Spleen (tissue), 11 donors: ENCODE data around the gene RPS10. TPM values are rescaled to one million over a fixed set of nuclear protein-coding genes. Genes with fewer than 3 reads are reported as not detected.
"Not testable (repeated sequence)": the region's sequence is repeated elsewhere in the genome, so short reads cannot be mapped to it uniquely, and the experiment has no call there.

ENCODE experiments used
- DNase-seq: peaks from one replicate; pipeline ENCODE4 v3.0.0-alpha.2; 2020
- H3K27ac ChIP-seq, 8 donors: fragments of 200-600 bp; sonication (generic) in 7 of 8; 1 replicate in 4 of 8; 2 replicates in 4 of 8; pipeline versions ENCODE4 v1.5.0 to v1.8.0; 2016 to 2021; ENCODE audit warnings: inconsistent platforms in 4 of 8, mild to moderate bottlenecking in 4 of 8, moderate library complexity in 1 of 8
- H3K27me3 ChIP-seq, 7 donors: fragments of 200-600 bp; sonication (generic) in 6 of 7; replicated peaks in 1 of 7; 1 replicate in 4 of 7; 2 replicates in 3 of 7; pipeline versions ENCODE4 v1.5.0 to v1.8.0; 2016 to 2021; ENCODE audit warnings: inconsistent platforms in 3 of 7, mild to moderate bottlenecking in 1 of 7
- H3K36me3 ChIP-seq, 6 donors: fragments of 200-600 bp; sonication (generic) in 5 of 6; 1 replicate in 4 of 6; 2 replicates in 2 of 6; pipeline versions ENCODE4 v1.5.0 to v1.8.0; 2016 to 2021; ENCODE audit warnings: inconsistent platforms in 2 of 6
- H3K4me1 ChIP-seq, 6 donors: fragments of 200-600 bp; sonication (generic) in 5 of 6; 1 replicate in 3 of 6; 2 replicates in 3 of 6; pipeline versions ENCODE4 v1.5.0 to v1.8.0; 2016 to 2021; ENCODE audit warnings: inconsistent platforms in 3 of 6
- H3K4me3 ChIP-seq, 8 donors: fragments of 200-600 bp; sonication (generic) in 7 of 8; 1 replicate in 4 of 8; 2 replicates in 4 of 8; pipeline versions ENCODE4 v1.5.0 to v1.8.0; 2016 to 2021; ENCODE audit warnings: inconsistent platforms in 4 of 8, mild to moderate bottlenecking in 4 of 8, moderate library complexity in 2 of 8
- H3K9me3 ChIP-seq, 8 donors: fragments of 200-600 bp; sonication (generic) in 7 of 8; 1 replicate in 4 of 8; 2 replicates in 4 of 8; pipeline versions ENCODE4 v1.5.0 to v1.8.0; 2016 to 2021; ENCODE audit warnings: inconsistent platforms in 4 of 8
- POLR2A ChIP-seq, 3 donors: fragments of 450-650 bp; IDR thresholded peaks; one replicate each; pipeline ENCODE4 v1.5.1; 2017; ENCODE audit warnings: antibody characterized with exemption in 3 of 3, mild to moderate bottlenecking in 1 of 3
- POLR2AphosphoS5 ChIP-seq, 3 donors: sonication (generic); formaldehyde crosslinking; IDR thresholded peaks; one replicate each; pipeline ENCODE4 v1.5.1; 2017; ENCODE audit warnings: antibody characterized with exemption in 3 of 3
- WGBS, 5 donors: extraction: QIAGEN DNeasy Blood & Tissue Kit in 3 of 5; methylation state at CpG; one replicate each; pipeline versions ENCODE4 v1.1.5 to v1.1.7; 2013 to 2018; 5-methylcytosine and 5-hydroxymethylcytosine counted together
- intact Hi-C: fragments of 100-400 bp; cut with DNase I; formaldehyde crosslinking; loops from one replicate; pipeline ENCODE4 v1.15.0; 2023; ENCODE audit warnings: low total_unique reads
- polyA plus RNA-seq, 3 donors: library from polyadenylated mRNA; stranded (reverse); fragments of 200-250 nt; gene quantifications; one replicate each; pipeline ENCODE4 v1.2.1, GENCODE V29; 2013
- total RNA-seq, 7 donors: library from RNA; depleted of rRNA in 3 of 7; stranded (reverse); fragments of >200 nt in 3 of 7; fragmentation: NEBNext Ultra II Directional in 4 of 7; extraction: Animal tissue kit (Norgen Biotek cat#: 25700) in 4 of 7; gene quantifications; one replicate each; pipeline versions ENCODE4 v1.1.0 to v1.2.1, GENCODE V29; 2016 to 2021
- TF ChIP-seq, protein P1 (sequence below), 11 experiments: fragments of 200-600 bp in 7 of 11; fragments of 450-650 bp in 4 of 11; sonication (generic) in 4 of 11; IDR thresholded peaks in 8 of 11; conservative IDR thresholded peaks in 3 of 11; 1 replicate in 7 of 11; 2 replicates in 4 of 11; pipeline versions ENCODE4 v1.4.0 to v1.8.0; 2016 to 2021; ENCODE audit warnings: antibody characterized with exemption in 11 of 11, inconsistent platforms in 4 of 11, mild to moderate bottlenecking in 1 of 11
- donor health status: healthy with polysubstance abuse.
- donor health status: DM: no; HTN: no; CAD: no; lungs with moderate emphysema.
- donor health status: DM: no; HTN: no; CAD: no.
- donor health status: Bipolar disorder and iron deficiency.
- donor health status: healthy.
- donor health status: DM: no; HTN: no; CAD: no.
- donor health status: DM: yes; HTN: yes; CAD: no.

The RPS10 gene
- total and polyA plus RNA-seq, 10 donors: 1,033 to 4,934 (median 1,663) TPM

DNA sequence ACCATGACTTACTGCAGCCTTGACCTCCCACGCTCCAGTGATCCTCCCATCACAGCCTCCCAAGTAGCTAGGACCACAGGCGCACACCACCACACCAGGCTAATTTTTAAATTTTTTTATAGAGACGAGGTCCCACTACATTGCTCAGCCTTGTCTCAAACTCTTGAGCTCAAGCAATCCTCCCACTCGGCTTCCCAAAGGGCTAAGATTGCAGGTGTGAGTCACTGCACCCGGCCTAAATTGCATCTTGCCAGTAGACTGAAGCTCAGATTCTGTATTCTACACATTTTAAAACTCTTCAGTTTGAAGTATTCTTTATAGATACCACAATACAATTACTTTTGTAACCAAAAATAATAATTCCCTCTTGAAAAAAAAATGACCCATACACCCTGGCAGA, 44.8 kb downstream of the RPS10 start:
- H3K9me3 ChIP-seq: no peaks in the 10 kb centered on the region
- WGBS, 5 donors: 91 to 96% (median 94%) methylated on average over 5 of the region's 5 CpGs
- no peak for DNase-seq

DNA sequence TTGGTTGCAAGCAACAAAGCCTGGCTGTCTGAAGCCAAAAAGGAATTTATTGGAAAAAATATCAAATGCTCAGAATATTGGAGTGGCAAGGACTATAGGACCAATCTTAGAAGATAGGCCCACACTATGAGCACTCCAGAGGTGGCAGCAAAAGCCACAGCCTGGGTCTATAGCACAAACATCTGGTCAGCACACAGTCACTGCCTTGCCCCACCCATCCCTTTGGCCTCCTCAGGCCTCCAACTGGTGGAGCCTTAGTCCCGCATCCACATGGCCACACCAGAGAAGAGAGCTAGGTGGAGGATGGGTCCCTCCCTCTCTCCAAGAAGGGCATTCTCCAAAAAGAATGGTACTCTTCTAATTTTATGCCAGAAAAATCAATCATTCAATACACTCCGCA, 47.4 kb downstream of the RPS10 start:
- TF ChIP-seq, protein P1, sequence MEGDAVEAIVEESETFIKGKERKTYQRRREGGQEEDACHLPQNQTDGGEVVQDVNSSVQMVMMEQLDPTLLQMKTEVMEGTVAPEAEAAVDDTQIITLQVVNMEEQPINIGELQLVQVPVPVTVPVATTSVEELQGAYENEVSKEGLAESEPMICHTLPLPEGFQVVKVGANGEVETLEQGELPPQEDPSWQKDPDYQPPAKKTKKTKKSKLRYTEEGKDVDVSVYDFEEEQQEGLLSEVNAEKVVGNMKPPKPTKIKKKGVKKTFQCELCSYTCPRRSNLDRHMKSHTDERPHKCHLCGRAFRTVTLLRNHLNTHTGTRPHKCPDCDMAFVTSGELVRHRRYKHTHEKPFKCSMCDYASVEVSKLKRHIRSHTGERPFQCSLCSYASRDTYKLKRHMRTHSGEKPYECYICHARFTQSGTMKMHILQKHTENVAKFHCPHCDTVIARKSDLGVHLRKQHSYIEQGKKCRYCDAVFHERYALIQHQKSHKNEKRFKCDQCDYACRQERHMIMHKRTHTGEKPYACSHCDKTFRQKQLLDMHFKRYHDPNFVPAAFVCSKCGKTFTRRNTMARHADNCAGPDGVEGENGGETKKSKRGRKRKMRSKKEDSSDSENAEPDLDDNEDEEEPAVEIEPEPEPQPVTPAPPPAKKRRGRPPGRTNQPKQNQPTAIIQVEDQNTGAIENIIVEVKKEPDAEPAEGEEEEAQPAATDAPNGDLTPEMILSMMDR (IDR thresholded peaks at IDR 0.05 in 8 of 11, conservative IDR thresholded peaks at IDR 0.05 in 3 of 11): no peak
- TF ChIP-seq POLR2AphosphoS5 (IDR thresholded peaks at IDR 0.05): no peak
- TF ChIP-seq POLR2A (IDR thresholded peaks at IDR 0.05): no peak
- Histone ChIP-seq H3K27me3 (no peaks in the 10 kb centered on the region), H3K9me3 (no peaks in the 10 kb centered on the region), H3K4me1 (peaks cover 0 to 69% (median 22%) of the 10 kb centered on the region in 6 donors), H3K36me3 (peaks cover 0 to 10% (median 0%) of the 10 kb centered on the region in 6 donors), H3K4me3 (no peak overlapping the region), H3K27ac (no peak overlapping the region)
- no peak for DNase-seq
- 98 to 100% (median 98%) methylated on average over 2 of the region's 2 CpGs for WGBS, 5 donors
- intact Hi-C loops: no loop called here

More for the DNA sequence above, 44.8 kb downstream of the RPS10 start:
- intact Hi-C loops: no loop called here
- Histone ChIP-seq H3K4me1 (peaks cover 0 to 73% (median 20%) of the 10 kb centered on the region in 6 donors), H3K27me3 (no peaks in the 10 kb centered on the region), H3K4me3 (no peak overlapping the region), H3K27ac (no peak overlapping the region), H3K36me3 (peaks cover 0 to 15% (median 0%) of the 10 kb centered on the region in 6 donors)
- no peak for TF ChIP-seq POLR2AphosphoS5 (IDR thresholded peaks at IDR 0.05)
- TF ChIP-seq POLR2A (IDR thresholded peaks at IDR 0.05): no peak
- TF ChIP-seq, protein P1 (IDR thresholded peaks at IDR 0.05 in 8 of 11, conservative IDR thresholded peaks at IDR 0.05 in 3 of 11): no peak

DNA sequence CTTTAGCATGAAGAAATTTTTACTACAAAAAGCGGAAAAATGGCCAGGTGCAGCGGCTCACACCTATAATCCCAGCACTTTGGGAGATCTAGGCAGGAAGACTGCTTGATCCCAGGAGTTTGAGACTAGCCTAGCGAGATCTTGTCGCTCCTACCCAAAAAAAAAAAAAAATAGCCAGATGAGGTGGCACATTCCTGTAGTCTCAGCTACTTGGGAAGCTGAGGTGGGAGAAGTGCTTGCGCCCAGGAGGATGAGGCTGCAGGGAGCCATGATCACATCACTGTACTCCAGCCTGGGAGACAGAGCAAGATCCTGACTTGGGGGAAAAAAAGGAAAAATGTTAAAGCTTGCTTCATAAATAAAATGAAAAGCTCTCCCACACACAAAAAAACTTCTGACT, 47.9 kb downstream of the RPS10 start:
- no peak overlapping the region for H3K4me3 ChIP-seq
- H3K9me3 ChIP-seq: no peaks in the 10 kb centered on the region
- intact Hi-C loops: no loop called here
- peaks cover 0 to 69% (median 21%) of the 10 kb centered on the region in 6 donors for H3K4me1 ChIP-seq
- peaks cover 0 to 9% (median 0%) of the 10 kb centered on the region in 6 donors for H3K36me3 ChIP-seq
- no peak for DNase-seq
- TF ChIP-seq POLR2AphosphoS5 (IDR thresholded peaks at IDR 0.05) (no peak), POLR2A (IDR thresholded peaks at IDR 0.05) (no peak)
- TF ChIP-seq, protein P1 (IDR thresholded peaks at IDR 0.05 in 8 of 11, conservative IDR thresholded peaks at IDR 0.05 in 3 of 11): no peak
- no peaks in the 10 kb centered on the region for H3K27me3 ChIP-seq
- H3K27ac ChIP-seq: no peak overlapping the region
- WGBS, 5 donors: 96 to 100% (median 99%) methylated on average over 5 of the region's 5 CpGs

DNA sequence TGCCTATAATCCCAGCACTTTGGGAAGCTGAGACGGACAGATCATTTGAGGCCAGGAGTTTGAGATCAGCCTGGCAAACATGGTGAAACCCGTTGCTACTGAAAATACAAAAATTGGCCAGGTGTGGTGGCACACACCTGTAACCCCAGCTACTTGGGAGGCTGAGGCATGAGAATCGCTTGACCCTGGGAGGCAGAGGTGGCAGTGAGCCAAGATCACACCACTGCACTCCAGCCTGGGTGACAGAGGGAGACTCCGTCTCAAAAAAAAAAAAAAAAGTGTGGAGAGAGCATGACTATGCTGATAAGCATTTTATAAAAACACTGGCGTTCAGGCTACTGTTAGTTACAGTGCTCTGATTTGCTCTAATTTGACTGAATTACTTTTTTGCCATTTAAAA, 48.3 kb downstream of the RPS10 start:
- H3K9me3 ChIP-seq, DNase-seq, H3K36me3 ChIP-seq, H3K27ac ChIP-seq, intact Hi-C loops, H3K4me3 ChIP-seq, H3K27me3 ChIP-seq: not testable (repeated sequence)
- peaks cover 0 to 70% (median 21%) of the 10 kb centered on the region in 6 donors for H3K4me1 ChIP-seq
- WGBS, 5 donors: 87 to 95% (median 93%) methylated on average over 5 of the region's 5 CpGs

DNA sequence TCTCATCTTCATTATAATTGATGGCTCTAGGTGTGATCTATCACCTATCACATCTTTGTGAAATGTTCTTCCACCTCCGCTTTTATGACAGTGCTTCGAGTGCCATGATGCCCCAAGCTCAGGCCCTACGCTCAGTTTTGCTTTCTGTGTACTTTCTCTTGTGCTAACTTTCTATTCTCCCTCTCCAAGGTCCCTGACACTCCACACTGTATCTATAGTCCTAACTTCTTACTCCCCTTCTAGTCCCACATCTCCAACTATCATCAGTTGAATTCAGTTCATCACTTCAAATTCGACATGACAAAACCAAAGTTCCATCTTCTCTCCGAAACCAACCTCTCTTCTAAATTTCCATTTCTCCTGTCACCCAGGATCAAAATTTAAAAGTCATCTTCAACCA, 50.0 kb downstream of the RPS10 start:
- intact Hi-C loops: no loop called here
- no peak overlapping the region for H3K4me3 ChIP-seq
- WGBS, 5 donors: 93 to 100% (median 95%) methylated on average over 5 of the region's 5 CpGs
- no peak for TF ChIP-seq POLR2AphosphoS5 (IDR thresholded peaks at IDR 0.05)
- TF ChIP-seq, protein P1 (IDR thresholded peaks at IDR 0.05 in 8 of 11, conservative IDR thresholded peaks at IDR 0.05 in 3 of 11): no peak
- TF ChIP-seq POLR2A (IDR thresholded peaks at IDR 0.05): no peak
- no peaks in the 10 kb centered on the region for H3K27me3 ChIP-seq
- DNase-seq: no peak
- no peak overlapping the region for H3K27ac ChIP-seq
- H3K36me3 ChIP-seq: peaks cover 0 to 9% (median 0%) of the 10 kb centered on the region in 6 donors
- peaks cover 1 to 74% (median 29%) of the 10 kb centered on the region in 6 donors for H3K4me1 ChIP-seq
- no peaks in the 10 kb centered on the region for H3K9me3 ChIP-seq
